NCI-H345 treated with DMSO at 0.1 percent for 48 hours (cell line): Measurements from ENCODE around the gene EDC4.
A peak's percentile ranks its signal among the peaks of the same experiment; 100 is the strongest.

Experiments used
- DNase-seq: peaks from one replicate; lab custom pipeline; 2025; ENCODE audit not compliant: unreplicated experiment; lab: John Stamatoyannopoulos, UW

Gene EDC4

DNA sequence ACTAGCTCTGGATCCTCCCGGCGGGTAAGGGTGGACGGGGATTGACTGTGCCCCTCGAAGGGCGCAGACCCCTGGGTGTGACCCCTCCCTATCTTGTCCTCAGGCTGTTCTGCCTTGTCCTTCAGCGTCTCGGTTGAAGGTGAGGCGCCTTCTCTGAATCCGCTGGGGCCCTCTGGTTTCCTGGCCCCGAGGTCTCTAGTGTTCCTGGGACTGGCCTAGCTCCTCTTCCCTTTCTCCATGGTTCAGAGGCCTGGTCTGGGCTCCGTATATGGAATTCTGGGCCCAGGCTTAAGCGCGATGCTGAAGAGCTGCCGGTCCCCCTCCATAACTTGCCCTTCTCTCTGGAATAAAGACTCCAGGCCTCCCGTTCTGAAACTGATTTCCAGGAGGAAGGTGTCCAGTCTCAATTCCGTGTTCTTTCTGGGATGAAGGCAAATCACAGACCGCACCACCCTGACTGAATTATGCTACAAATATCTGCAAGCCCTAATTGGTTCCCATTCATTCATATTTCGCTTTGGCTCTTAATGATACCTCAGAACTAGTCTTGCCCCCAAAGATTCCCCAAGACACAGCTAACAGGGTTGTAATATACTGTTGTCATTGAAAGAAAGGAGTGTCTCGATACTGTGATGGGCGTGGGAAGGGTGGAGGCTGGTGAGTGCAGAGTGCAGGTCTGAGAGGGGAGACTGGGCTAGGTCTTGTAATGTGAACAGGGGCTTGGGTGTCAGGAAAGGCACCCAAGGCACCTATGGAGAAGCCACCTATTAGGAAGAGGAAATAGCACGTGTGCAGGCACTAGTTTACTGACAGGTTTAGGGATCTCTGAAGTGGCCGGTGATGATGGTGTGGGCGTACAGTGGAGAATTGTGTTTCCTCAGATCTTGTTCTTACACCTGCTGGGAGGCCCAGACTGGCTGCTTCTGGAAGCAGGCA lies 851 bp downstream of the EDC4 start:
- DNase-seq: no peak

DNA sequence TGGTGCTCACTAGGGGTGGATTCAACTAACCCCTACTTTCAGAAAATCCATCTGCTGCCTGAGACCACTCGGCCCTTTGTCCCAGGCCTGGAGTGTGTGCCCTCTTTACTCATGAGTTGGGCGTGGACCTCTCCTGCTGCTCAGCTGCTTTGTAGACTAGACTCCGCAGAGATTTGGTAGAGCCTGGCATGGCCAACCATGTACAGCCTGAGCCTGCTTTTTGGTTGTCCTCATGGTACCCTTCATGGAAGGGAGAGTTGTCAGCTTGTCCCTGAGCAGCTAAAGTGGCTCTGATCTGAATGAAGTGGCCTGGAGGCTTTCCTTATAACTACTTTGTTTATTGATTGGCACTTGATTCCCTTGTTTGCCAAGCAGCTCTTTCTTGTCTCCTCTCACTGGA lies 1.5 kb downstream of the EDC4 start:
- no peak for DNase-seq

DNA sequence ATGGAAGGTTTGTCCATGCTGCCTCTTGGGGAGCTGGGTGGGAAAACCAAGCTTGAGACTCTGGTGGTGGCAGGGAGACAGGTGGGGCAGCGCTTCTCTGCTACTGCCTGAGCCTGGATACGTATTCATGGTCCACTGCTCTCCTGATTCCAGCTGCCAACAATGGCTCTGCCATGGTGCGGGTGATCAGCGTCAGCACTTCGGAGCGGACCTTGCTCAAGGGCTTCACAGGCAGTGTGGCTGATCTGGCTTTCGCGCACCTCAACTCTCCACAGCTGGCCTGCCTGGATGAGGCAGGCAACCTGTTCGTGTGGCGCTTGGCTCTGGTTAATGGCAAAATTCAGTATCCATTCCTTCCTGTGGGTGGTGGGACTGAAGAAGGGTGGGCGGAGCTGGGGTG lies 4.2 kb downstream of the EDC4 start:
- no peak for DNase-seq

DNA sequence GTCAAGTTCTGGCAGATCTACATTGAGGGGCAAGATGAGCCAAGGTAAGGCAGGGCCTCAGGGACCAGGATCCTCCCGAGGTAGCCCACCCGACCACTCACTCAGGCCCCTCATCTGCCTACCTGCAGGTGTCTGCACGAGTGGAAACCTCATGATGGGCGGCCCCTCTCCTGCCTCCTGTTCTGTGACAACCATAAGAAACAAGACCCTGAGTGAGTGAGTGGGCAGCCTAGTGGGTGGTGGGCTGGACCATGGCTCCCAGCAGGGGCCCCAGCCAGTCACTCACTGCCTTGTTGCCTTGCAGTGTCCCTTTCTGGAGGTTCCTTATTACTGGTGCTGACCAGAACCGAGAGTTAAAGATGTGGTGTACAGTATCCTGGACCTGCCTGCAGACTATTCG lies 5.4 kb downstream of the EDC4 start:
- DNase-seq: no peak

DNA sequence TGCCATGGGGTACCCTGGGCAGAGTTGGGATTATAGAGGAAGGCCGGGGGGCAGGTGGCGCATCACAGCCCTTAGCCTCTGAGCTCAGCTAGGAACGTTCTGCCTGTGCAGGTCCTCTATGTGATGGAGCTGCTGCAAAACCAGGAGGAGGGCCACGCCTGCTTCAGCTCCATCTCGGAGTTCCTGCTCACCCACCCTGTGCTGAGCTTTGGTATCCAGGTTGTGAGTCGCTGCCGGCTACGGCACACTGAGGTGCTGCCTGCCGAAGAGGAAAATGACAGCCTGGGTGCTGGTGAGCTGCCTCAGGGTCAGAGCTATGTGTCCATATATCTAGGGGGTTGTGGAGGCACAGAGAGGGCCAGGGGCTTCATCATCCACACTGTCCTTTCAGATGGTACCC lies 6.0 kb downstream of the EDC4 start:
- DNase-seq: no peak

DNA sequence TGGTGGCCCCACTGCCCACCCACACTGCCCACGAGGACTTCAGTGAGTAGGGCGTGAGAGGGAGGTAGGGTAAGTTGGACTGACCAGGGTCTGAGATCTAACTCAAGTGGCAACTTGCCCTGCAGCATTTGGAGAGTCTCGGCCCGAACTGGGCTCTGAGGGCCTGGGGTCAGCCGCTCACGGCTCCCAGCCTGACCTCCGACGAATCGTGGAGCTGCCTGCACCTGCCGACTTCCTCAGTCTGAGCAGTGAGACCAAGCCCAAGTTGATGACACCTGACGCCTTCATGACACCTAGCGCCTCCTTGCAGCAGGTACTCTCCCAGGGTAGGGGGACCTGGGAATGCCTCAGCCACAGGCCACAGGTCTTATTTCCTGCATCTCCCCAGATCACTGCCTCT lies 6.6 kb downstream of the EDC4 start:
- DNase-seq: no peak

DNA sequence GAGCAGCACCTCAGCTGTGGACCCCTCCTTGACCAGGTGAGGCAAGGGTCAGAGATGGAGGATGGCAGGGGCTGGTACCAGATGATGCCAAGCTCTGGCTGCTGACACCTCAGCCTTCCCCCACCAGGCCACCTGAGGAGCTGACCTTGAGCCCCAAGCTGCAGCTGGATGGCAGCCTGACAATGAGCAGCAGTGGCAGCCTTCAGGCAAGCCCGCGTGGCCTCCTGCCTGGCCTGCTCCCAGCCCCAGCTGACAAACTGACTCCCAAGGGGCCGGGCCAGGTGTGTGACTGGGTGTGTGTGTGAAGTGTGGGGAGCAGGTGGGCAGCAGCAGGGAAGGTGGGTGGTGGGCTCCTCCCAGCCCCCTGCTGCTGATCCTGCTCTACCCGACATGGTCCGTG lies 7.1 kb downstream of the EDC4 start:
- no peak for DNase-seq

DNA sequence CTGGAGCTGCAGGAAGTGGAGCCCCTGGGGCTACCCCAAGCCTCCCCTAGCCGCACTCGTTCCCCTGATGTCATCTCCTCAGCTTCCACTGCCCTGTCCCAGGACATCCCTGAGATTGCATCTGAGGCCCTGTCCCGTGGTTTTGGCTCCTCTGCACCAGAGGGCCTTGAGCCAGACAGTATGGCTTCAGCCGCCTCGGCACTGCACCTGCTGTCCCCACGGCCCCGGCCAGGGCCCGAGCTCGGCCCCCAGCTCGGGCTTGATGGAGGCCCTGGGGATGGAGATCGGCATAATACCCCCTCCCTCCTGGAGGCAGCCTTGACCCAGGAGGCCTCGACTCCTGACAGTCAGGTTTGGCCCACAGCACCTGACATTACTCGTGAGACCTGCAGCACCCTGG lies 7.7 kb downstream of the EDC4 start:
- no peak for DNase-seq

DNA sequence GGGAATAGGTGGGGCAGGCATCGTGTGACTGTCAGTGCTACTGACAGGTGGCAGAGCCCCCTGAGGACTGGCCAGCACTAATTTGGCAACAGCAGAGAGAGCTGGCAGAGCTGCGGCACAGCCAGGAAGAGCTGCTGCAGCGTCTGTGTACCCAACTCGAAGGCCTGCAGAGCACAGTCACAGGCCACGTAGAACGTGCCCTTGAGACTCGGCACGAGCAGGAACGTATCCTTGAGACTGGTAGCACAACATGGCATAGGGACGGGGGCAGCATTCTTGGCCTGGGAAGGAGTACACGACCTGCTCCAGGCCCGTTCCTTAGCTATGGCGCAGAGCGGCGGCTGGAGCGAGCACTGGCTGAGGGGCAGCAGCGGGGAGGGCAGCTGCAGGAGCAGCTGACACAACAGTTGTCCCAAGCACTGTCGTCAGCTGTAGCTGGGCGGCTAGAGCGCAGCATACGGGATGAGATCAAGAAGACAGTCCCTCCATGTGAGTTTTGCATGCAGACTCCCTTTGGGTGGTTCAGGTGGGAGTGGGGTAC lies 8.8 kb downstream of the EDC4 start:
- no peak for DNase-seq

DNA sequence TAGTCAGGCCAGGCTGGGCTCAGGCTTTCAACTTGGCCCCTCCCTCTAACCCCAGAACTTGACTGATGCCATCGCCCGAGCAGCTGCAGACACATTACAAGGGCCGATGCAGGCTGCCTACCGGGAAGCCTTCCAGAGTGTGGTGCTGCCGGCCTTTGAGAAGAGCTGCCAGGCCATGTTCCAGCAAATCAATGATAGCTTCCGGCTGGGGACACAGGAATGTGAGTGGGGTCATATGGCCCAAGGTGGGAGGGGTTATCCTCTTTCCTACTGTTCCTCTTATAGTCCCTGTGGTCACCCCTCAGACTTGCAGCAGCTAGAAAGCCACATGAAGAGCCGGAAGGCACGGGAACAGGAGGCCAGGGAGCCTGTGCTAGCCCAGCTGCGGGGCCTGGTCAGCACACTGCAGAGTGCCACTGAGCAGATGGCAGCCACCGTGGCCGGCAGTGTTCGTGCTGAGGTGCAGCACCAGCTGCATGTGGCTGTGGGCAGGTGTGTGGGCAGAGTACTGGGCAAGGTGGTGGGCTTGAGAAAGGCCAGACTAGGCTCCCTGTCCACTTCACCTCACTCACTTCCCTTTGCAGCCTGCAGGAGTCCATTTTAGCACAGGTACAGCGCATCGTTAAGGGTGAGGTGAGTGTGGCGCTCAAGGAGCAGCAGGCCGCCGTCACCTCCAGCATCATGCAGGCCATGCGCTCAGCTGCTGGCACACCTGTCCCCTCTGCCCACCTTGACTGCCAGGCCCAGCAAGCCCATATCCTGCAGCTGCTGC lies 9.7 kb downstream of the EDC4 start:
- DNase-seq: no peak

DNA sequence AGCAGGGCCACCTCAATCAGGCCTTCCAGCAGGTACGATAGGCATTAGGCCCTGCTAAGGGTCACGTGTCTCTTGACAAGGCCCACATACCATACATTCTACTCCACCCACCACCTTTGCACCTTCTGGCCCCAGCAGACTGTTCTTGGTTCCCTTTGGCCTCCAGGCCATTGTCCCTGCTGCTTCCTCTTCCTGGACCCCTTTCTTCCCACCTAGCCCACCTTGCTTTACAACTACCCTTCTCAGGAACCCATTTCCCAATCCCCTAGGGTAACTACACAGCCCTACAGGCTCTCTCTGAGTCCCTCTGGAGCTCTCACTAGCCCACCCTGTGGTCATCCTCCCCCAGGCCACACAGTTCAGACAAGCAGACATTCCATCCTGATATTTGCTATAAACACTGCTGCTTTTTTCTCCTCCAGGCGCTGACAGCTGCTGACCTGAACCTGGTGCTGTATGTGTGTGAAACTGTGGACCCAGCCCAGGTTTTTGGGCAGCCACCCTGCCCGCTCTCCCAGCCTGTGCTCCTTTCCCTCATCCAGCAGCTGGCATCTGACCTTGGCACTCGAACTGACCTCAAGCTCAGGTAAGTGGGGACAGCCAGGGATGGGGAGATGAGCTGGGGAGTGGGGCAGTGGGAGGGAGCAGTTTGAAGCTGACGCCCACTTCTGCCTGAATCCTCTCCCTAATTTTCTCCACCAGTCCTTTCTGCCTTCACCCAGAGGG lies 10.5 kb downstream of the EDC4 start:
- DNase-seq: no peak

DNA sequence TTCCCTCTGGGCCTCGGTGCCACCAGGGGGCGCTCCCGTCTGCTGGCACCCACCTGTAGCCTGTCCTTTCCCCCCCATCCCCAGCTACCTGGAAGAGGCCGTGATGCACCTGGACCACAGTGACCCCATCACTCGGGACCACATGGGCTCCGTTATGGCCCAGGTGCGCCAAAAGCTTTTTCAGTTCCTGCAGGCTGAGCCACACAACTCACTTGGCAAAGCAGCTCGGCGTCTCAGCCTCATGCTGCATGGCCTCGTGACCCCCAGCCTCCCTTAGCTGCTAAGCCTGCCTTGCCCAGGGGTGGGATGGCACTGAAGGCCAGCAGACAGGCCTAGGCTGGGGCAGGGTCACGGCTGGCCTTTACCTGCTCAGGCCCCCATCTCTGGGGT lies 11.0 kb downstream of the EDC4 start:
- DNase-seq: no peak

DNA sequence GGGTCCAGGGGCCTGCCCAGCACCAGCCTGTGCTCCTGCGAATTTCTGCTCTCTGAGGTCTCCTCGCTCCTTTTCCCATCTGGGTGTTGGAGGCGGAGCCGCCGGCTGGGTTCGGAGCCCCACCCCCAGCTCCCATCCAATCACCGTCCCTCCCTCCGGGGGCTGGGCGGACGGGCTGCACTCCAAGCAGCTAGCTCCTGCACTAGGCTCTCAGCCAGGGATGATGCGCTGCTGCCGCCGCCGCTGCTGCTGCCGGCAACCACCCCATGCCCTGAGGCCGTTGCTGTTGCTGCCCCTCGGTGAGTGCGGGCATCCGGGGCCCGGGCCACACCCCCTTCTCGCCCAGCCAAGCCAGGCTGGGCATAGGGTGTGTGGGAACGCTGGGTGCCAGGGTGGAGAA lies 11.8 kb downstream of the EDC4 start, which contains the start of gene NRN1L:
NRN1L (plus strand) TSS at position 202 of the 400 bp plus-strand sequence; CDS start at position 221, 19 bp downstream.
- DNase-seq: no peak

DNA sequence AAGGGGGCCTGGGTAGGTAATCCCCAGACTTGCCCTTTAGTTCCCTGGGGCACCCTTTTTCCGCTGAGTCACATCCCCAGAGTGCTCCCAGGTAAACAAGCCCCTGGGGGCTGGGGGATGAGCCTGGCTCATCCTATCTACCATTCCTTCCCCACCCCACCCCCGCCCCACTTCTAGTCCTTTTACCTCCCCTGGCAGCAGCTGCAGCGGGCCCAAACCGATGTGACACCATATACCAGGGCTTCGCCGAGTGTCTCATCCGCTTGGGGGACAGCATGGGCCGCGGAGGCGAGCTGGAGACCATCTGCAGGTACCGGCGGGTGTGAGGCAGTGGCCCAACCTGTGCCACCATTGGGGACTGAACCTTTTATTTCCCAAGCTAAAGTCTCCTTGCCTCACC lies 12.7 kb downstream of the EDC4 start:
- no peak for DNase-seq

DNA sequence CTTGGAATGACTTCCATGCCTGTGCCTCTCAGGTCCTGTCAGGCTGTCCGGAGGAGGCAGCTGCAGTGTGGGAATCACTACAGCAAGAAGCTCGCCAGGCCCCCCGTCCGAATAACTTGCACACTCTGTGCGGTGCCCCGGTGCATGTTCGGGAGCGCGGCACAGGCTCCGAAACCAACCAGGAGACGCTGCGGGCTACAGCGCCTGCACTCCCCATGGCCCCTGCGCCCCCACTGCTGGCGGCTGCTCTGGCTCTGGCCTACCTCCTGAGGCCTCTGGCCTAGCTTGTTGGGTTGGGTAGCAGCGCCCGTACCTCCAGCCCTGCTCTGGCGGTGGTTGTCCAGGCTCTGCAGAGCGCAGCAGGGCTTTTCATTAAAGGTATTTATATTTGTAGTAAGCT lies 13.1 kb downstream of the EDC4 start:
- DNase-seq: no peak

DNA sequence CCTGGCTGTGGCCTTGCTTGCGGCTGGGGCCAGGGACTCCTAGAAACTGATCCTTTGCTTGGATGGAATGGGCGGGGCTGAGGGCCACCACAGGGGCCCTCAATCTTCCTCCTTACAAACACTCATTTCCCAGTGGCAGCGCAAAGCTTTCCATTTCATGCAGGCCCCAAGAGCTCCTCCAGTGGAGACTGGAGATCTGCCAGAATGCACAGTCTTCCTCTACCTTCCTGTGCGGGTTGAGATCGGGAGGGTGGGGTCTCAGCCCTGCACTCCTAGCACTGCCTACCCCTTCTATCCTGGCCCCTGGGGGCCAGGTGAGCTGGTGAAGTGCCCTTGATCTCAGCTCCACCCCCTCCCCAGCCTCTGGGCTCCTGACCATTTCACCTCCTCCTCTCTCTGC lies 13.5 kb downstream of the EDC4 start:
- no peak for DNase-seq

DNA sequence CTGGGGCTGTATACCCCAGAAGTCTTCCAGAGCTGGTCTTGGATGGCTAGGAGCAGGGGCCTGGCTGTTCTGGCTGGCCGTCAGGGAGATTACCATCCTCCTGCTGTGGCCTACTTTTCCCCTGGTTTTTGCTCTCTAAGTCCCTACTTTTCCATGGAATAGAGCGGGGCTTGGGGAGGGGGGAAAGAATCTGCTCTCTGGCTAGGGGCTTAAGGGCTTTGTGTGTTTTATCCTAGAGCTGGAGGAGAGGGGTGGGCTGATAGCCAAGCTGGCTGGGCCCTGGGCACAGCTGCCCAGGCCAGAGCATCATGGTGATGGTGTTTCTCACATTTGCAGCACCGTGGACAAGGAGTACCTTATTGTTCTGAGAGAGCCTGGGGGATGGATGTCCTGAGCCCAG lies 15.5 kb downstream of the EDC4 start:
- no peak for DNase-seq

DNA sequence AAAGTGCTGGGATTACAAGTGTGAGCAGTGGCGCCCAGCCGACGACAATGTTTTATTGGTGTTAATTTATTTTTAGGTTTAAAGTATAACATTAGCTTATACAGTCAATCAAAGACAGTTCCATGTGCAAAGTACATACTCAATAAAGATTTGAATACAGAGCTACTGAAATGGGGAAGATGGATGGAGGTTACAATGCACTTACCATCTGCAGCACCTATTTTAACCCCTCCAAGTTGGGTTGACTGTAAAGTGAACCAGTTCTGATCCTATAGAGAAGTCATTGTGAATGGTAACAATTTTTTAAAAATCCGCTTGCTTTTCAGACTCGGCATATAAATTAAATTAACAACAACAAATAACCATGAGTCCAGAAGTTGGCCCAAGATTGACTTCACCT lies 19.5 kb downstream of the EDC4 start:
- DNase-seq: no peak

DNA sequence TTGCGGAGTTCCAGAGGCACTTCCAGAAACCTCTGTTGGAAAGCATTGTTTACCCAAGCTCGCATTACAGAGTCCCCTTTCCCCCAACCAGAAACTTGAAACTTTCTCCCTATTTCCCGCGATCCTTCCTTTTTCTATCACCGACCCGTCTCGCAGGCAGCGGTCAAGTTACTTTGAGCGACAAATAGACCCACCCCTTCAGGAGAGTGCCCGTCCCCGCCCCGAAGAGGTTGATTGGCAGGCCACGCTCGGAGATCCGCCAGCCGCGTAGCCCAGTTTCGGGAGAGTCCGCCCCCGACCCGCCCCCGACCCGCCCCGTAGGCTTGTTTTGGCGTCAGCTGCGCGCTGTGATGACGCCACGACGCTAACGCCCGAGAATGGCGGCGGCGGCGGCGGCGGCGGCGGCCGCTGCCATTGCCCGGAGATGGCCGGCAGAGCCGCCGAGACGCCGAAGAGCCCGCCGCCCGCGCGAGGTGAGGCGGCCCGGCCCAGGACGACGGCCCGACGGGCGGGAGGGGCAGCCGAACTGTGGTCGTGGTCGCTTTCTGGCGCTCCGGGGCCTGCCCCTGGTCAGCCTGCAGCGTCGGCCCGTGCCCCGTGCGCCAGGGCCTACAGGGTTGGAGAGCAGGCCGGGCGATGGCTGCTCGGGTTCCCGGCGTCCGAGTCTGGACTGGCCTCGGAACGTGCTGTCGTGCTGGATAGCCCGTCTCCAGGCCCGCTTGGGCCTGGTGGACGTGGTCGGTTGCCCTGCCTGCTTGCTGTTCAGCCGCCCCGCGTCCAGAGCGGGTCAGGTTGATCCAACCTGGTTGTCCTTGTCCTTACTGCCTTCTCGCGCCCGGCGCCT lies 20.3 kb downstream of the EDC4 start, which contains the start of gene PSKH1:
PSKH1 (plus strand) TSS at position 356 of the 844 bp plus-strand sequence. CDS start 15,496 bp downstream, outside the sequence.
- peak; percentile 71 for DNase-seq

DNA sequence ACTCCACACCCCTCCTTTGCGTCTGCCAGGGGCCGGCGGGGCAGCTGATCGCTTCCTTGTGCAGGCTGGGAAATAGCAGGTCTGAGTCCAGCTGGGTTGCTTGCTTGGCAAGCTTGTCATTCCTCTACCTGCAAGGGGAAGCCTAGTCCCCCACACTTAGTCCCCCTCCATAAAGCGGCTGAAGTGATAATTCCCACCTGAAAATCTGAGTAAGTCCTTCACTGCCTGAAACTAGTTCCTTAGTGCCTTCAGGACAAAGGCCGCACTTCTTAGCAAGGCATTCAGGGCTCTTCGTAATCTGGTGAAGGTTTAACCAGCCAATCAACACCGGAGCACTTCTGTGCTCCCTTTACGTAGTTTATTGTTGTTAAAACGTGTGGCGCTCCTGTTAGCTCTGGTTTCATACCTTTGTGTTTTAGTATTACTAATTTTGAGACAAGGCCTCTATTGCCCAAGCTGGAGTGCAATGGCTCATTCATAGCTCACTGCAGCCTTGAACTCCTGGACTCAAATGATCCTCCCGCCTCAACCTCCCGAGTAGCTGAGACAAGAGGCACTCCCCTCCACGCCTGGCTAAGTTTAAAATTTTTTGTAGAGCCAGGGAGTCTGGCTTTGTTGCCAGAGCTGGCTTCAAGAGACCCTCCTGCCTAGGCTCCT lies 21.0 kb downstream of the EDC4 start:
- DNase-seq: no peak
